ENCODE results near the gene RBMS1. TPM values are rescaled to one million over a fixed set of nuclear protein-coding genes. Genes with fewer than 3 reads are reported as not detected.

RBMS1 gene
- total RNA-seq, 1 experiment from 2014 or later, result 65.4 TPM

GRCh38 chr2:160271171-160272086, 222.2 kb downstream of the RBMS1 start:
- no peak for TF ChIP-seq CTCF (IDR thresholded peaks at IDR 0.05; ENCODE audit: unreplicated experiment)
- POLR2A ChIA-PET, result interaction anchor here (0.7 to 1.2 kb wide), 3 partner anchors 11 to 945 kb away, joined by 3 to 4 read pairs (median 4); no protein-coding TSS in a partner anchor
- no TSS peak for BruUV-seq (replicated peaks)
- Mint-ChIP-seq H3K9me3 (ENCODE audit: unreplicated experiment) (no peaks in the 10 kb centered on the region), H3K27me3 (ENCODE audit: insufficient read depth, unreplicated experiment) (no peaks in the 10 kb centered on the region), H3K36me3 (ENCODE audit: insufficient read depth, unreplicated experiment) (peaks cover 75% of the 10 kb centered on the region), H3K4me3 (ENCODE audit: unreplicated experiment) (no peak overlapping the region), H3K27ac (ENCODE audit: low read depth, unreplicated experiment) (no peak overlapping the region), H3K4me1 (ENCODE audit: insufficient read depth, unreplicated experiment) (no peaks in the 10 kb centered on the region)
- CTCF ChIA-PET, result interaction anchor here (0.6 to 2.7 kb wide), 7 partner anchors 8 to 1408 kb away, joined by 3 to 15 read pairs (median 3); no protein-coding TSS in a partner anchor
- intact Hi-C loops (cut with micrococcal nuclease), result no loop called here
- DNase-seq (ENCODE audit: unreplicated experiment), result no peak

GRCh38 chr2:160270571-160271113, 223.0 kb downstream of the RBMS1 start:
- no peak for TF ChIP-seq CTCF (IDR thresholded peaks at IDR 0.05; ENCODE audit: unreplicated experiment)
- Mint-ChIP-seq H3K4me3 (ENCODE audit: unreplicated experiment) (no peak overlapping the region), H3K27me3 (ENCODE audit: insufficient read depth, unreplicated experiment) (no peaks in the 10 kb centered on the region), H3K36me3 (ENCODE audit: insufficient read depth, unreplicated experiment) (peaks cover 71% of the 10 kb centered on the region), H3K27ac (ENCODE audit: low read depth, unreplicated experiment) (no peak overlapping the region), H3K4me1 (ENCODE audit: insufficient read depth, unreplicated experiment) (no peaks in the 10 kb centered on the region), H3K9me3 (ENCODE audit: unreplicated experiment) (no peaks in the 10 kb centered on the region)
- no TSS peak for BruUV-seq (replicated peaks)
- intact Hi-C loops (cut with micrococcal nuclease), result no loop called here
- POLR2A ChIA-PET, result interaction anchor here (1.2 kb wide), 1 partner anchor 11 kb away, joined by 4 read pairs; no protein-coding TSS in a partner anchor
- no peak for DNase-seq (ENCODE audit: unreplicated experiment)
- CTCF ChIA-PET, result interaction anchor here (0.5 to 1.9 kb wide), 7 partner anchors 9 to 80 kb away, joined by 3 to 4 read pairs (median 3); no protein-coding TSS in a partner anchor

GRCh38 chr2:160269803-160270570, 223.6 kb downstream of the RBMS1 start:
- no peak for TF ChIP-seq CTCF (IDR thresholded peaks at IDR 0.05; ENCODE audit: unreplicated experiment)
- H3K9me3 Mint-ChIP-seq (ENCODE audit: unreplicated experiment), result no peaks in the 10 kb centered on the region
- intact Hi-C loops (cut with micrococcal nuclease), result no loop called here
- DNase-seq (ENCODE audit: unreplicated experiment), result no peak
- BruUV-seq (replicated peaks), result no TSS peak
- H3K27me3 Mint-ChIP-seq (ENCODE audit: insufficient read depth, unreplicated experiment), result no peaks in the 10 kb centered on the region
- H3K36me3 Mint-ChIP-seq (ENCODE audit: insufficient read depth, unreplicated experiment), result peaks cover 66% of the 10 kb centered on the region
- H3K4me1 Mint-ChIP-seq (ENCODE audit: insufficient read depth, unreplicated experiment), result no peaks in the 10 kb centered on the region
- no peak overlapping the region for H3K4me3 Mint-ChIP-seq (ENCODE audit: unreplicated experiment)
- ChIA-PET CTCF (interaction anchor here (0.5 to 1.9 kb wide), 7 partner anchors 9 to 794 kb away, joined by 3 to 4 read pairs (median 3); no protein-coding TSS in a partner anchor), POLR2A (interaction anchor here (1.2 kb wide), 1 partner anchor 10 kb away, joined by 4 read pairs; no protein-coding TSS in a partner anchor)
- H3K27ac Mint-ChIP-seq (ENCODE audit: low read depth, unreplicated experiment), result no peak overlapping the region
